HG02571 (cell line): ENCODE results near the gene B3GALT6.

Experiments used
- ATAC-seq: cut with Tn5 transposase; IDR thresholded peaks from one replicate; pipeline ENCODE4 v1.9.1; 2021; ENCODE audit warnings: mild to moderate bottlenecking, moderate library complexity; ENCODE audit not compliant: unreplicated experiment

B3GALT6 gene

DNA sequence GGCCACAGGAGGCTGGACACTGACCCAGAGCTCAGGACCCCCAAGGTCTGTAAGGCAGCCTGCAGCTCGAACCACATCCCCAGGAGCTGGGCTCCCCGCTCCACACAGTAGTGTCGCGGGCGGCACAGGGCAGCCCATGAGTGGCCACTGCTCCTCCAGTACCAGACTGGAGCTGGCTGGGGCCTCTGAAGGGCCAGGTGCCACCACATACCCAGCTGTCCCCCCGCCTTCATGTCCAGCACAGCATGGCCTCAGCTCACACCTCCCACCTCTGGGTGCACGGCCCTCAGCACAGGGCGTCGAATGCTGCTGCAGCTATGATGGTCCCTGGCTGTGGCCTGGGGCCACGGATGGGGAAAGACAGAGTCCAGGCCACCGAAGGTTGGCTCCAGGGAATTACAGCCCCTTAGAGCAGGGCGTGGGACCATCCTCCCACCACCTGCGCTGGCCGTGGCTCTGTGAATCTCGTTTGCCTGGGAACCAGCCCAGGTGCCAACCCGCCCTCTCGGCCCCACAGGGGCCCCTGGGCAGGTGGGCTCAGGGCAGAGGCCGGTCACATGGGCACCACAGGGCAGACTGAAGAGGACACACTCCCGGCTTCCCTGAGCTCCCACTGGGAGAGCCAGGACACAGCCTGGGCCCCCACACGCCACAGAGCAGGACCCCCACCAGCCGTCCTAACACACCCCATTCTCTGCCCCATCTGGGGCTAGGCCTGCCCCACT is 16.0 kb upstream of the B3GALT6 start:
- no peak for ATAC-seq

GRCh38 chr1:1216770-1217620 is 15.0 kb upstream of the B3GALT6 start:
- ATAC-seq = no peak

DNA sequence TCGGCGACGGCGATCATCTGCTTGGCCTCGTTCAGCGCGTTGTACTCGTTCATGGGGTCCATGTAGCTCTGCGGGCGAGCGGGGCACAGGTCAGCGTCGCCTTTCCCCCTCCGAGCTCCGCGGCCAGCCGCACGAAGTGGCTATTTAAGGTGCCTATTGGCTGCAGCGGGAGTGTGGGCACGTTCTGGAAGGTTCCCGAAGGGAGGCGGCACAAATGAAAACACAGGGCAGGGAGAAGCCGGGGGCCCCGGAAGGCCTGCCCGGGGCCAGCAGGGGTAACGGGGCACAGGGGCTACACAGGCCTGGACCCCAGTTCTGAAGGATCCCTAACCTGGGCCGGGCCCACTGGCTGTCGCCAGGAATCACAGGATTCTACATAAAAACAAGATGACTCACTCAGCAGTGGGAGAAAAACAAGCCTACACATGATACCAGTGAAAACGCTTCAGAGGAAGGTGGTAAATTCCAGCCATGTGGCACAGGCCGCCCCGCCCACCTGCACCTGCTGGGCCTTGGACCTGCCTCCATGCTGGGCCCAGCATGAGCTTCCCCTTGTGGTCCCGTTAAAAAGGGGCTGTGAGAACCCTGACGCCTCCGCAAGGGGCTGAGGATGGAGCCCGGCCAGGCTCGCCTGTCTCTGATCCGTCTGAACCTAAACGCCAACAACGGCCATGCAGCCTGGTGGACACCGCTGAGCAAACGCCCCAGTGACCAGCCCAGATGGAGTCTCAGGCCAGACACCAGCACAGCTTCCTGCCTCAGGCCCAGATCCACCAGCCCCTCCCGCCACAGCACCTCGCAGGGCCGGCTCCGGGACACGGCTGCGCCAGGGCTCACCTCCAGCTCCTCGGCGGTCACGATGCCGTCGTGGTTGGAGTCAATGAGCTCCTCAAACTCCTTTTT is 14.2 kb upstream of the B3GALT6 start:
- no peak for ATAC-seq

GRCh38 chr1:1218524-1219200 is 13.4 kb upstream of the B3GALT6 start:
- no peak for ATAC-seq

GRCh38 chr1:1219341-1219740 is 12.7 kb upstream of the B3GALT6 start:
- ATAC-seq = no peak

DNA sequence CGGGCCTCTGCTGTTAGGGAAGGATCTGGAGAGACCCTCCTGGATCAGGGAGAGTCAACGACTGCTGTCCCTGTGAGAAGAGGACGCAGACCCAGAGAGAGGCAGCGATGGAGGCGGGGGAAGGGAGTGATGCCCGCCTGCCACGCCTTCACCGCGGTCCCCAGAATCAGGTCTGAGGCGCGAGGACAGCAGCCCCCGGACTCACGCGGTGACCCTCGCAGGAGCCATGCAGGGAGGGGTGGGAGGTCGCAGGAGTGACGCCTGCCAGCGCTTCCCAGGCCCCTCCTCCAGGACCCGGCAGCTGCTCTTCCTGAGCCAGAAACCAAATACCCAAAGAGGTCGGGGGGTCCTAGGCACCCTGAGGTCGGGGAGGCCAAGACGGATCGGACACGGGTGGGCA is 11.8 kb upstream of the B3GALT6 start:
- no peak for ATAC-seq

DNA sequence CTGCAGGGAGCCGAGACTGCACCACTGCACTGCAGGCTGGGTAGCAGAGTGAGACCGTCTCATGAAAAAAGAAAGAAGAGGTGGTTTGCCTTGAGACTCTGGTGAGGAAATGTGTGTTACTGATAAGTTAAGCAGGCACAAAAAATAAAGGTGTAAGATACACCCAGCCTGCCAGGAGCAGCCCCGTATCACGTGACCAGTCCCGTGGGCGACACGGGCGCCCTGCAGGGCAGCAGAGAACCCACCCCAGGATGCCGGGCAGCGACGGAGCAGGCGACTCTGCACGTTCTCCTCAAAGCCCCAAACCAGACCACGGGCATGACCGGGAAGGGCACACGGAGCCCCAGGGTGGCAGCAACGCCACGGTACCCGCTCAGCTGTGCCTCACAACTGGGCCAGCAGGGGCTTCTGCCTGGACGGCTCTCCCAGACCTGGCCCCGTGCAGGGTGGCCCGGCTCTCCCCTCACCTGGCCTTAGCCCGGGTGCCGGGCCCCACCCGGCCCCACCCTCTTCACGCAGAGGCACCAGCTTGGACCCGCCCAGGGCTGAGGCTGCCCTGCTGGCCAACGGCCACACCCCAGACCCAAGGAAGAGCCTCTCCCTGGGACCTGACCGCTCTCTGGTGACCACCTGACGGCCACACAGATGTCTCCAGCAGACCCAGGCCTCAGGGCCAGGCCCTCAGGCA is 10.0 kb upstream of the B3GALT6 start:
- no peak for ATAC-seq

DNA sequence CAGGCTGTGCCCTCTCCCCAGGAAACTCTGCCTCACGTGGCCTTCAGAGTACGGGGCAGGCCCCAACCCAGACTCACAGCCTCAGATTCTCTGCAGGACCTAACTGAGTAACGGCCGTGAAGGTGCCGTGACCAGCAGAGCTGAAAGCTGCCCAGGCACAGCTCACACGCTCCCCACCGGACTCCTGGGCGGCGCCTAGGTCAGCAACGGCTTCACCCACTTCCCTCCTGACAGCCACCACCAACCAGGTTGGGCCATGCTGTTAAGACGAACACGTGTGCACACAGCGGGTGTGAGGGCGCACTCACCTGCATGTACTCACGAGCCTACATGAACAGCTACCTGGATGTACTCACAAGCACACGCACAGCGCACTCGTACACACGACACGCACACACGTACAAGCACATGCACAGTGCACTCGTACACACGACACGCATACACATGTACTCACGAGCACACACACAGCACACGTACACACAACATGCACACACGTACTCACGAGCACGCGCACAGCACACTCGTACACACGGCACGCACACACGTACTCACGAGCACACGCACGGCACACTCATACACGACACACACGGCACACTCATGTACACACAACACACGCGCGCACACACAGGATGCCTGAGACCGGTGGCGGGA is 9.3 kb upstream of the B3GALT6 start:
- ATAC-seq = no peak

GRCh38 chr1:1223321-1223720 is 8.7 kb upstream of the B3GALT6 start:
- ATAC-seq = no peak

DNA sequence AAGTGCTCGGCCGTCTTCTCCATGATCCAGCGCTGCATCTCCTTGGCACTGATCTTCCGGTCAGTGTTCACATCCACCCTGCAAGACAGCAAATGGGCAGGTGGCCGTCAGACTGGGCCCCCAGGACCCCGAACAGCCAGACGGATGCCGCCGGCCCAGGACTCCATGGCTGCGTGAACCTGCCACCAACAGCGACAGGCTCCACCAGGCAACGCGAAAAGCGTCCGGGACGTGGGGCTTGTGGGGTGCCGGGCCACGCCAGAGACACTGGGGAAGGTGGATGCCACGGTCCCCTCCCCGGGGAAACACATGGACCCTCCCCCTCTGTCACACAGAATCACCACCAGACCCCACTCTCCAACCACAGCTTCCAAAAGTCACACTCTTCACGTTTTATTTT is 8.1 kb upstream of the B3GALT6 start:
- no peak for ATAC-seq

DNA sequence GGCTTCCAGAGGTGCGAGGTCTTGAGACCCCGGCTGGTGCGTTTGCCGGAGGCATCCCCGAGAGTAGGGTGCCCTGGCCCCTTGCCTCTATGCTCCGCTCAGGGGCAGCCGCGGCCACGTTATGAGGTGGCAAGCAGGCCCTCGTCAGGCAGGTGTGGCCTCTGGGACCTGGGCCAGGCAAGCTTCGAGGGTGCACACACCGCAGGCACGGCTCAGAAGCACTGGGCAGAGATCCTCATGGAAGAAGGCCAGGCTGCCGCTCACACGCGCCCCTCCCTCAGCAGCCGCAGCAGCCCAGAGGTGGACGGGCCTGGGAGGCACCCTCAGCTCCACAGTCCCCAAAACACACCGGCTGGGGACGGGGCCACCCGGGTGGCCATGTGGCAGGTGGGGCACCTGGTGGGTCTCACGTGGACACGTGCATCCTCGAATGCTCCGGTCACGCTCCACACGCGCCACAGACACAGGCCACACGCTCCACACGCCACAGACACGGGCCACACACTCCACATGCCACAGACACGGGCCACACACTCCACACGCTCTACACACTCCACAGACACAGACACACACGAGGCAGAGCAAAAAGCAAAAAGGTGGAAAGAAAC is 6.7 kb upstream of the B3GALT6 start:
- no peak for ATAC-seq

GRCh38 chr1:1225913-1226312 is 6.1 kb upstream of the B3GALT6 start:
- ATAC-seq = no peak

- no peak for ATAC-seq
Observed at GRCh38 chr1:1226566-1227362, 5.3 kb upstream of the B3GALT6 start.

DNA sequence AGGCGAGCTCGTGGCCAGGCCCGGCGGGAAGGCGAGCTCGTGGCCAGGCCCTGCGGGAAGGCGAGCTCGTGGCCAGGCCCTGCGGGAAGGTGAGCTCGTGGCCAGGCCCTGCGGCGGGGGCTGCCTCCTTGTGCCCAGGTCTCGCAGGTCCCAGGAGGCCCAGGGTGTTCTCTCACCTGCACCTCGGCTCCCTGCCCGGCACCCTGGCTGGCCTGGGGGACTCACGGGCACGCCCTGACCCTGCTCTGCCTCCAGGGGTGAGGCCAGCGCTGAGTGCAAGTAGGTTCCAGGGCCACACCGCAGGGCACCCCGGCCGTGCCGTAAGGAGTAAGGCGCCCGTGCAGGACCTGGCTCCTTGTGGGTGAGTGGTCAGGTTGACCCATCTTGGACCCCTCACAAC is 4.7 kb upstream of the B3GALT6 start:
- no peak for ATAC-seq

DNA sequence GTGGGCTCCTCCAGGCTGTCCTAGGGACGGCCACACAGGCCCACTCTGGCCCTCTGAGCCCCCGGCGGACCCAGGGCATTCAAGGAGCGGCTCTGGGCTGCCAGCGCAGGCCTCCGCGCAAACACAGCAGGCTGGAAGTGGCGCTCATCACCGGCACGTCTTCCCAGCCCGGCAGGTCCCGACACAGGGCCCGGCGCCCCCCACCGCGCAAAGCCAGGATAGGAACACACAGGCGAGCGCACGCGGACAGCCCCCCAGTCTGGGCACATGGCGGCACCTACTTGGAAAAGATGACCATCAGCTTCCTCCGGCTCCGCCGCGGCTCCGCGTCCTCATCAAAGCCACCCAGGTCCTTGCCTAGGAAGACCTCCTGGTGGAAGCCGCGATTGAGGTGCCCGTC is 3.9 kb upstream of the B3GALT6 start:
- no peak for ATAC-seq

- no peak for ATAC-seq
Observed at GRCh38 chr1:1228596-1229321, 3.3 kb upstream of the B3GALT6 start.

DNA sequence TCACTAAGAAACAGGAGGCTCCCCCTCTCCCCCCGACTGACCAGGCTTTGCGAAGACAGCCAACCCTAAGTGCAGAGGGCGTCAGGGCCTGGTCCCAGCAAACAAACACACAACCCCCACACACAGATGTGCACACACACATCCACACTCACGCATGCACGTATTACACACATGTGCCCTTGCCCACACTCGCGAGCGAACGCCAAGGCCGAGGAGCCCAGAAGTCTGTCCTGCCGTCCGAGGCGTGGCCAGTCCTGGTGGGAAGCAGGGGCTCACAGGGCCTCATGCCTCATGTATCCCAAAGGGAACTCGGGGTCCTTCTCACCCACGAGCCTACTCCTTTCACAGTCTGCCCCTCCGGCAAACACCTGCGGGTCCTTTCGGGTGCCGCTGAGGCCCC is 2.3 kb upstream of the B3GALT6 start:
- ATAC-seq = no peak
